HG03439 (cell line): ENCODE data around the gene RPL6.

Source experiments
- ATAC-seq: cut with Tn5 transposase; IDR thresholded peaks from one replicate; pipeline ENCODE4 v1.9.1; 2021; ENCODE audit warnings: mild to moderate bottlenecking, moderate library complexity; ENCODE audit not compliant: unreplicated experiment

The RPL6 gene

GRCh38 chr12:112380663-112381405 lies 28.6 kb downstream of the RPL6 start:
- no peak for ATAC-seq

DNA sequence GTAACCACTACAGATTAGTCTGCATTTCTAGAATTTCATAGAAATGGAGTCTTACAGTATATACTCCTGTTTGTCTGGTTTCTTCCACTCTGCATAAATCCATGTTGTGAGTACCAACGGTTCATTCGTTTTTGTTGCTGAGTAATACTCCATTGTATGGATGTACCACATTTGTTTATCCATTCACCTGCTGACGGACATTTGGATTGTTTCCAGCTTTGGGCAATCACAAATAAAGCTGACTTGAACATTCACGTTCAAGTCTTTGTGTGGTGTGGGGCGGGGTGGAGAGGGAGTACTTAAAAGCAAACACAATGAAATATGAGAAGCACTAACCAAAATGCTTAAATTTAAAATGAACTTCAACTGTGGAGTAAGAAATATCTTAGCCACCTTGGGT lies 34.3 kb downstream of the RPL6 start:
- ATAC-seq = no peak

DNA sequence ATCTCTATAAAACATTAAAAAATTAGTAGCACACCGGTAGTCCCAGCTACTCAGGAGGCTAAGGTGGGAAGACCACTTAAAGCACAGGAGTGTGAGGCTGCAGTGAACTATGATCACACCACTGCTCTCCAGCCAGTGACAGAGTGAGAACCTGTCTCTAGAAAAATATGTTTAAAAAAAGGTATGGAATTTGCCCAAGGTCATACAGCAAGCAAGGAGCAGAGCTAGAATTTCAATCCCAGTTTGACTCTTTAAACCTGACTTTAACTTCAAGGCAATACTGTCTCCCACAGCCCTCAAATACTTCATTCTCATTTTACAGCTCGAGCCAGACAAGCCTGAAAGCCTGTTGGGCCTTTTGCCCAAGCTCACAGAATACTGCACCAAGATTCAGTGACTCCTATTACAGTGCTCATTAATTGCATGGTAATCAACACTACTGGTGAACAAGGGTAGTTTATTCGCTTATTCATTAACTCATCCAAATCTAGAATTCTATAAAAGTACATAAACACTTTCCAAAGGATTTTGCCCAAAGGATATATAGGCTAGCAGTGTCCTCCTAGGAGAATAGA lies 35.2 kb downstream of the RPL6 start:
- no peak for ATAC-seq

GRCh38 chr12:112370868-112371510 lies 38.4 kb downstream of the RPL6 start:
- ATAC-seq = no peak

DNA sequence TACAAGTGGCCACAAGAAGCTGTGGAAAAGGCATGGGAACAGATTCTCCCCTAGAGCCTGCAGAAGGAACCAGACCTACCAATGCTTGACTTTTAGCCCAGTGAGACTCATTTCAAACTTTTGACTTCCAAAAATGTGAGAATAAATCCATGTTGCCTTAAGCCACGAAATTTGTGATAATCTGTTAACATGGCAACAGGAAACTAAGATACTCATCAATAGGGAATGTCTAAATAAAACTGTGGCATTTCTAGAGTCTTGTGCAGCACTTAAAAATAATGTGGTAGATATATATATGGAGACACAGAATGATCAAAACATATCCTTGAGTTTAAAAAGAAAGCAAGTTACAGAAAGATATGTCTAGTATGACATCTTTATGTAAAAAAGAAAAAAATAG lies 39.2 kb downstream of the RPL6 start:
- ATAC-seq = no peak

DNA sequence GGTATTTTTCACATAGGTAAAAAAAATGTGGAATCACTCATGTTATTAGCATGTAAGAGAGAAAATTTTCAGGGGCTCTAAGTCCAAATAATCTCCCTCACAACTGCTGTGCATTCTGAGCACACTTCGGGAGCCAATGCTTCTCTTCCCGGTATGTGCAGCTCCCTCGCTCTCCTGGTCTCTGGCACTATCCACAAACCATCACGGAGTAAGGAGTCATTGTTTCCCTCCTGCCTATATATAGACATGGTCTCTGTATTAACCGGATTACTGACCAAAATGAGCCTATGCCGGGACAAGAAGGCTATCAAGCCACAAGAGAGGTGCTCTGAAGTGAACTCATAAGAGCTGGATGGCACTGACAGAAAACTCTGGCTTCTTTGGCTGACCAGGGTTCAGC lies 40.5 kb downstream of the RPL6 start:
- no peak for ATAC-seq

GRCh38 chr12:112367965-112368364 lies 41.4 kb downstream of the RPL6 start:
- no peak for ATAC-seq

GRCh38 chr12:112362310-112362709 lies 47.1 kb downstream of the RPL6 start:
- no peak for ATAC-seq

DNA sequence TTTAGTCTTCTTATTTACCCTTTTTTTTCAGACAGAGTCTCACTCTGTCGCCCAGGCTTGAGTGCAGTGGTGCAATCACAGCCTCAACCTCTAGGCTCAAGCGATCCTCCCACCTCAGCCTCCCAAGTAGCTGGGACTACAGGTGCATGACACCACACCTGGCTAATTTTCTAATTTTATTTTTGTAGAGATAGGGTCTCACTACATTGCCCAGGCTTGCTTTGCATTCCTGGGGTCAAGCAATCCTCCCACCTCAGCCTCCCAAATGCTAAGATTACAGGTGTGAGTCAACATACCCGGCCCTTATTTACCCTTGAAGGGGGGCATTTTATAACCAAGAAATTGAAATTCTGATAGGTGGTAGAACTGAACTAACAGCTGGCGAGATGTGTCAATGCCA lies 48.1 kb downstream of the RPL6 start:
- ATAC-seq = no peak

DNA sequence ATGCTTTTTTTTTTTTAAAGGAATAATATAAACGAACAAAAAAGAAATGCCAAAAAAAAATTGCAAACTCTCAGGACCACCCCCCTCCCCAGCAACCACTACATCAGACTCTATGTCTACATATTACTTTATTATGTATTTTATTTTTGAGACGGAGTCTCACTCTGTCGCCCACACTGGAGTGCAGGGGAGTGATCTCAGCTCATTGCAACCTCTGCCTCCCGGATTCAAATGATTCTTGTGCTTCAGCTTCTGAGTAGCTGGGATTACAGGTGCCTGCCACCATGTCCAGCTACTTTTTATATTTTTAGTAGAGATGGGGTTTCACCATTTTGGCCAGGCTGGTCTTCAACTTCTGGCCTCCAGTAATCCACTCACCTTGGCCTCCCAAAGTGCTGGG lies 50.1 kb downstream of the RPL6 start:
- ATAC-seq = no peak

- ATAC-seq = no peak
Measured at GRCh38 chr12:112357214-112357613, 52.2 kb downstream of the RPL6 start.
